Chondrocyte (in vitro differentiated cells): ENCODE data around the gene FCN3. TPM values are rescaled to one million over a fixed set of nuclear protein-coding genes. Genes with fewer than 3 reads are reported as not detected.

Source experiments
- DNase-seq: peaks from one replicate; pipeline ENCODE4 v3.0.0; 2021; ENCODE audit warnings: mixed read lengths, low spot score
- H3K27ac Mint-ChIP-seq: one replicate; pipeline ENCODE4 v1.8.0; 2021; ENCODE audit warnings: mild to moderate bottlenecking, moderate library complexity, mixed read lengths; ENCODE audit not compliant: unreplicated experiment
- H3K27me3 Mint-ChIP-seq: 2 replicates; pipeline ENCODE4 v1.8.0; 2021; ENCODE audit warnings: low read depth, mixed read lengths
- H3K36me3 Mint-ChIP-seq: 2 replicates; pipeline ENCODE4 v1.8.0; 2021; ENCODE audit warnings: low read depth, mixed read lengths
- H3K4me1 Mint-ChIP-seq: 2 replicates; pipeline ENCODE4 v1.8.0; 2021; ENCODE audit warnings: low read depth, mild to moderate bottlenecking, mixed read lengths
- H3K4me3 Mint-ChIP-seq: one replicate; pipeline ENCODE4 v1.8.0; 2021; ENCODE audit warnings: mild to moderate bottlenecking, moderate library complexity, mixed read lengths; ENCODE audit not compliant: unreplicated experiment
- H3K9me3 Mint-ChIP-seq: 2 replicates; pipeline ENCODE4 v1.8.0; 2021; ENCODE audit warnings: low read depth, mixed read lengths
- total RNA-seq: library from RNA; stranded (reverse); gene quantifications from 3 replicates; pipeline ENCODE4 v1.2.1, GENCODE V29; 2021
- TF ChIP-seq, protein P1 (sequence below): fragments of 200-600 bp; sonication (generic); IDR thresholded peaks from 2 replicates; pipeline ENCODE4 v1.5.0; 2021; ENCODE audit warnings: antibody characterized with exemption, mild to moderate bottlenecking, moderate library complexity

FCN3 gene
- total RNA-seq, 1 donor from 2014 or later: not detected

DNA sequence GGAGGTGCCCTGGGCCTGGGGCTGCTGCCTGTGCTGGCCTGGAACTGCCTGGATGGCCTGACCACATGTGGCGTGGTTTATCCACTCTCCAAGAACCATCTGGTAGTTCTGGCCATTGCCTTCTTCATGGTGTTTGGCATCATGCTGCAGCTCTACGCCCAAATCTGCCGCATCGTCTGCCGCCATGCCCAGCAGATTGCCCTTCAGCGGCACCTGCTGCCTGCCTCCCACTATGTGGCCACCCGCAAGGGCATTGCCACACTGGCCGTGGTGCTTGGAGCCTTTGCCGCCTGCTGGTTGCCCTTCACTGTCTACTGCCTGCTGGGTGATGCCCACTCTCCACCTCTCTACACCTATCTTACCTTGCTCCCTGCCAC, 19.6 kb upstream of the FCN3 start:
- H3K27me3 Mint-ChIP-seq: peaks cover 2% of the 10 kb centered on the region
- no peaks in the 10 kb centered on the region for H3K9me3 Mint-ChIP-seq
- DNase-seq: peak; percentile 62
- H3K36me3 Mint-ChIP-seq: no peaks in the 10 kb centered on the region
- H3K4me3 Mint-ChIP-seq: no peak overlapping the region
- no peak overlapping the region for H3K27ac Mint-ChIP-seq
- TF ChIP-seq, protein P1, sequence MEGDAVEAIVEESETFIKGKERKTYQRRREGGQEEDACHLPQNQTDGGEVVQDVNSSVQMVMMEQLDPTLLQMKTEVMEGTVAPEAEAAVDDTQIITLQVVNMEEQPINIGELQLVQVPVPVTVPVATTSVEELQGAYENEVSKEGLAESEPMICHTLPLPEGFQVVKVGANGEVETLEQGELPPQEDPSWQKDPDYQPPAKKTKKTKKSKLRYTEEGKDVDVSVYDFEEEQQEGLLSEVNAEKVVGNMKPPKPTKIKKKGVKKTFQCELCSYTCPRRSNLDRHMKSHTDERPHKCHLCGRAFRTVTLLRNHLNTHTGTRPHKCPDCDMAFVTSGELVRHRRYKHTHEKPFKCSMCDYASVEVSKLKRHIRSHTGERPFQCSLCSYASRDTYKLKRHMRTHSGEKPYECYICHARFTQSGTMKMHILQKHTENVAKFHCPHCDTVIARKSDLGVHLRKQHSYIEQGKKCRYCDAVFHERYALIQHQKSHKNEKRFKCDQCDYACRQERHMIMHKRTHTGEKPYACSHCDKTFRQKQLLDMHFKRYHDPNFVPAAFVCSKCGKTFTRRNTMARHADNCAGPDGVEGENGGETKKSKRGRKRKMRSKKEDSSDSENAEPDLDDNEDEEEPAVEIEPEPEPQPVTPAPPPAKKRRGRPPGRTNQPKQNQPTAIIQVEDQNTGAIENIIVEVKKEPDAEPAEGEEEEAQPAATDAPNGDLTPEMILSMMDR: no peak
- peaks cover 13% of the 10 kb centered on the region for H3K4me1 Mint-ChIP-seq

DNA sequence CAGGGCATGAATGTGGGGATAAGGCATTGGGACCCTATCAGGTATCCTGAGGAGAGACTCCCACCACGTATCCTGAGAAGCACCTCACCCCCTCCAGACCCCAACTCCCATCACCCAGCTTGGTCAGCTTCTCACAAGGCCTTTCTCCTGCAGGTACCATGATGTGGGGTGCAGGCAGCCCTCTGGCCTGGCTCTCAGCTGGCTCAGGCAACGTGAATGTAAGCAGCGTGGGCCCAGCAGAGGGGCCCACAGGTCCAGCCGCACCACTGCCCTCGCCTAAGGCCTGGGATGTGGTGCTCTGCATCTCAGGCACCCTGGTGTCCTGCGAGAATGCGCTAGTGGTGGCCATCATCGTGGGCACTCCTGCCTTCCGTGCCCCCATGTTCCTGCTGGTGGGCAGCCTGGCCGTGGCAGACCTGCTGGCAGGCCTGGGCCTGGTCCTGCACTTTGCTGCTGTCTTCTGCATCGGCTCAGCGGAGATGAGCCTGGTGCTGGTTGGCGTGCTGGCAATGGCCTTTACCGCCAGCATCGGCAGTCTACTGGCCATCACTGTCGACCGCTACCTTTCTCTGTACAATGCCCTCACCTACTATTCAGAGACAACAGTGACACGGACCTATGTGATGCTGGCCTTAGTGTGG, 19.1 kb upstream of the FCN3 start:
- peaks cover 2% of the 10 kb centered on the region for H3K27me3 Mint-ChIP-seq
- TF ChIP-seq, protein P1: no peak
- H3K27ac Mint-ChIP-seq: no peak overlapping the region
- peaks cover 13% of the 10 kb centered on the region for H3K4me1 Mint-ChIP-seq
- H3K9me3 Mint-ChIP-seq: no peaks in the 10 kb centered on the region
- no peaks in the 10 kb centered on the region for H3K36me3 Mint-ChIP-seq
- peak; percentile 91 for DNase-seq
- no peak overlapping the region for H3K4me3 Mint-ChIP-seq

DNA sequence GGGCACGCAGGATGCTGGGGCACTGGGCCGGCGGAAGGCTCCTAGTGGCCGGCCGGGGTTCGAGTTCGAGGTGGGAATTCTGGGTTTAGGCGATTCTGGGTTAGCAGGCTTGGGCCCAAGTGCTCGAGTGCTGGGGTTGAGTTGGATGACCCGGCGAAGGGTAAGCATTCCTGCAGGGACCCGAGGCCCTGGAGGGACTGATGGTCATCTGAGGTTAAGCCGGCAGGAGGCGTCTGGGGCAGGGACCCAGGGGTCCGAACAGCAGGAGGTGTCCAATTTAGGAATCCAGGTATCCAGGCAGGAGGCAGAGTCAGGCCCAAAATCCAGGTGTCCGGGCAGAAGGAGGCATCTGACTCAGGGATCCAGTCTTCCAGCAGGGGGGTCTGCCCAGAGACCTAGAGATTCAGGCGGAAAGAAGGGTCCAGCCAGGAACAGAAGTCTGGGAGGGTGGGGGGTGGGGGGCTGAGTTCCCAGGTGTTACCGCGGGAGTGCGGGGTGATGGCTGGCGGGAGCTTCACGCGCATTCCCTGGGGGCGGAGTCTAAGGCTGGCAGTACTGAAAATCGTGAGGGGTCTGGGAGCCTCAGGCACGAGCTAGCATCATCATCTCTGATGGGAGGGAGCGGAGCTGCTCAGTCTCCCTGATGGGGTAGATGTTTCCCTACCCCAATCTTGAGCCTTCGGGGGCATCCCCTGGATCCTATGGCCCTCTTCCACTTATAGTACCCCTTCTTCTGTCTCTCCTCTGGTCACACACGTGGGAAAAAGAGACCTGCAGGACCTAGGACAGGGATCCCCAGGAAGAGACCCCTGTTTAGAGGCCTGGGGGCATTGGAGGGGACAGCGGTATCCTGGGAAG, 18.4 kb upstream of the FCN3 start:
- peak overlapping the region; percentile 72 for H3K4me3 Mint-ChIP-seq
- no peak overlapping the region for H3K27ac Mint-ChIP-seq
- H3K27me3 Mint-ChIP-seq: peaks cover 5% of the 10 kb centered on the region
- TF ChIP-seq, protein P1: peak; percentile 43
- H3K4me1 Mint-ChIP-seq: peaks cover 13% of the 10 kb centered on the region
- no peaks in the 10 kb centered on the region for H3K9me3 Mint-ChIP-seq
- no peaks in the 10 kb centered on the region for H3K36me3 Mint-ChIP-seq
- DNase-seq: peak; percentile 77

DNA sequence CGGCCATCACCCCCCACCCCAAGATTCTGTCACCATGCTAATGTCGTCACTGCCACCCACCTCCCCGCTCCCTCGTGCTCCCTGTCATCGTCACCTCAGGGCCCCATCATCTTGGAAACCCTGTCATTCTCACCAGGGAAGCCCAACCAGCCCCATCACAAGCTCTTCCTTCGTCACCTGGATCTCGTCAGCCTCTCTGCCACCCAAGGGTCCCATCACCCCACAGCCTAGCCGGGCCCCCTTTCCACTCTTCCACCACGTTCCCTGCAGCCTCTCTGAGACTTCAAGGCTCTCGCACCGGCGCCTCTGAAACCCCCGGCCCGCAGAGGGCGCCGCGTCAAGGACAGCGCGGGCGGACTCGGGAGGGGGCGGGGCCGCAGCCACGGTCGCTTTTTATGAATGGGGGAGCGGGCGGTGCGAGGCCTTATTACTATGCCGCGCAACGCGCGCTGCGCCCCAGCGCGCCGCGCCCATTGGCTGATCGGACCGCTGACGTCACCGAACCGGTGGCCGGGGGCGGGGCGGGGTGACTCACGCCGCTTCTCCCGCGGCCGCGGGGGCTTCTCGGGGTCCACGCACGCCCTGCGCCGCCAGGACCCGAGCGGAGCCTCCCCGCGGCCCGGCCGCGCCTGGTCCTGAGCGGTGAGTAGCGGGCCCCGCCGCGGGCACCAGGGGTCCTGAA, 17.6 kb upstream of the FCN3 start, which contains the start of gene GPR3:
Gene GPR3, plus strand, starts transcription at position 527 of the 682 bp plus-strand sequence. CDS start 1,177 bp downstream, outside the sequence.
- H3K27me3 Mint-ChIP-seq: peaks cover 5% of the 10 kb centered on the region
- TF ChIP-seq, protein P1: peak; percentile 77
- H3K36me3 Mint-ChIP-seq: no peaks in the 10 kb centered on the region
- no peaks in the 10 kb centered on the region for H3K9me3 Mint-ChIP-seq
- peak within 1 kb of the TSS; percentile 73 for H3K4me3 Mint-ChIP-seq
- peaks cover 13% of the 10 kb centered on the region for H3K4me1 Mint-ChIP-seq
- peak; percentile 92 for DNase-seq
- H3K27ac Mint-ChIP-seq: no peak within 1 kb of the TSS

DNA sequence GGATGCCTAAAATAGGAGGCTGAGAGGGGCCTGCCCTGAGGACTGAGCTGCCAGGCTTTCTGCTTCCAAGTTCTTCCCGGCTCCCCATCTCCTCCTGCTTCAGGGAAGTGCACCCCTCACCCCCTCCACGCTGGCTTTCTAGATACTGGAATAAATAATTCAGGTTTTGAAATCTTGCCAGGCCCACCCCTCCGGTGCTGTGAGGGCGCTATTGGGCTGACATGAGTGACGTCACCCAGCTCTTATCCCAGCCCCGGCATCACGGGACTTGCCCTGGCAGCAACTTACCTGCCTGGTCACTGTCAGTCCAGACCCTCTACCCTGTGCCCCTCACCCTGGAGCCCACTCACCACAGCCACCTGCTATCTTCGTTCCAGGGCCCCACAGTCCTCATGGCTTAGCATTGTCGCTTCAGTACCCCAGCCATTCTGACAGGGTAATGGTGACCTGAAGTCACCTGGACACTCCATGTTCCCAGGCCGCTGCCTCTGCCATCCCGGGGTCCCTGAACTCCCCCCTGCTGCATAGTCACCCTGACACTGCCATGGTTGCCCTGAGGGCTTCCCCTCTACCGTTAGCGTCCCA, 17.0 kb upstream of the FCN3 start:
- H3K36me3 Mint-ChIP-seq: no peaks in the 10 kb centered on the region
- no peaks in the 10 kb centered on the region for H3K9me3 Mint-ChIP-seq
- DNase-seq: no peak
- TF ChIP-seq, protein P1: no peak
- H3K4me1 Mint-ChIP-seq: peaks cover 13% of the 10 kb centered on the region
- peak overlapping the region; percentile 73 for H3K4me3 Mint-ChIP-seq
- H3K27me3 Mint-ChIP-seq: peaks cover 10% of the 10 kb centered on the region
- no peak overlapping the region for H3K27ac Mint-ChIP-seq
